GM18517 (cell line): ENCODE data around the gene ENOX1.

Source experiments
- ATAC-seq: cut with Tn5 transposase; IDR thresholded peaks from one replicate; pipeline ENCODE4 v1.9.1; 2021; ENCODE audit warnings: mild to moderate bottlenecking, moderate library complexity; ENCODE audit not compliant: unreplicated experiment

Gene ENOX1

GRCh38 chr13:43785650-43786471, 911 bp downstream of the ENOX1 start:
- no peak for ATAC-seq

DNA sequence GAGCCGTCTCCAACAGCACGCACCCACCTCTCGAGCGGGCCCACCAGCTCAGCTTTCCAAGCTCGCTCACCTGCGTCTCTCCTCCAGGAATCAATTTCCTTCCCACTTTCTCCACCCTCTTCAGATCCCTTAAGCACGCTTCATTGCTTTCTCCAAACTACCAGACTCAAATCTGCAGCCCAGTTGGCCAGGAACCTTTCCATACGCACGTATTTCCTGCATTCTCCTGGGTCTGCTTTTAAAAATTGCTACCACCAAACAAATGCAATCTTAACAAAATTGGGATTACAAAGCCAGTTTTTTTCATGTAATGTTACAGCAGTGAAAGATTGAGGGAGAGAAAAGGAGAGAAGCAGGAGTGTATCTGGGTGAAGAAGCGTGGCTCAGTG, 1.5 kb downstream of the ENOX1 start:
- ATAC-seq = no peak

DNA sequence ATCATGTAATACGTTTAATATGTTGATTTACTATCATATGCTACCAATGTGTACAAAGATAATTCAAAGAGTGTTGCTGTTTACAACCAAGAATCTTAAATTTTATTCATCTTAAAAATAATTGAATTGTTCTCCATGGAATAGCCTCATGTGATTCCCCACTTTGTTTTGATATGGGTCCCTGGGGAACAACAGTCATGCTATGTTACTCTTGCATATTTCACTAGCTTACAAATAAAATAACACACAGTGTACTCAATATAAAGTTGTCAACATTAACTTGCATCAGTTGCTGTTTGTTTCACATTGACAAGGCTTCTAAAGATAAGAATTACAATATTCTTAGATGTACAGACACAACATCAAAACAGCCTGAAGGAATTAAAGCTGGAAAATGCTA, 2.3 kb downstream of the ENOX1 start:
- ATAC-seq = no peak

GRCh38 chr13:43783820-43784219, 3.0 kb downstream of the ENOX1 start:
- no peak for ATAC-seq

DNA sequence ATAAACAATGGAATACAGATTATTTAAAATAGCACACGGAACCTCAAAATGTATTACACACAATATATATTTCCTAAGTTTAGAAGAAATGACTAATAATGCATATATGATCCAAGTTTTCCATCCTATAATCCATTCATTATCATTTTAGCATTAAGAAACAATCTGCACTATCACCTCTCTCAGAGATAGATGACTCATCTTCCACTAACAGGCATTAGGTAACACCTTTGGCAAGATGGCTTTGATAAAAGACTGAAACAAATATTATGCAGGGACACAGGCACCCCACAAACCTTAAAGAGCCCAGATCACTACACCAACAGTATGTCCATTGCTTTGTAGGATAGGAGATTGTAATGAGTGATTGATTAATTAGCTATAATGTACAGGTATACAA, 4.1 kb downstream of the ENOX1 start:
- no peak for ATAC-seq

GRCh38 chr13:43780666-43781065, 6.1 kb downstream of the ENOX1 start:
- no peak for ATAC-seq

DNA sequence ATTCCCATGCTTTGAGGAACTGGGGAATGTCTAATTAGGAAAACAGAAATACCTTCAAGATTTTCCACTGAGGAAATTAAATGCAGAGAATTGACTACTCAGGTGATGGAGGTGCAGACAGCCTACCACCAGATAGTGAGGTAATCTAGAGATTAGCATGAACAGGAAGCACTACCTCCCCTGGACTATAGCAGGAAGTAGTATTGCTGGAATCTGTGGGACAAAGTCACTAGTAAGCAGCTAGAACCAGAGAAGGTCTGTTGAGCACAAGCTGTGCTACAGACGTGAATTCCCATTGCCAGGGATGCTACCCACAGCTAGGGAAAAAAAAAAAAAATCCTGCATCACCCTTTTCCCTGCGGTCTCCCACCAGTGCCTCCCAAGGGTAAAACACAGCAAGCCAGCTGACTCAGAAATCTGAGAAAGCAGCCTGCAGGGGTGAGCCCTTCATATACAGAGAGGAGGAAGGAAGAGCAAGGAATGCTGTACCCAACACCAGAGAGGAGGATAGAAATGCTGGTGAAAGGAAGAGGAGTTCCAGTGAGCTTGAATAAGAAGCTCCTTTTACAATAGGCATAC, 10.2 kb downstream of the ENOX1 start:
- no peak for ATAC-seq

GRCh38 chr13:43776006-43776405, 10.8 kb downstream of the ENOX1 start:
- ATAC-seq = no peak

DNA sequence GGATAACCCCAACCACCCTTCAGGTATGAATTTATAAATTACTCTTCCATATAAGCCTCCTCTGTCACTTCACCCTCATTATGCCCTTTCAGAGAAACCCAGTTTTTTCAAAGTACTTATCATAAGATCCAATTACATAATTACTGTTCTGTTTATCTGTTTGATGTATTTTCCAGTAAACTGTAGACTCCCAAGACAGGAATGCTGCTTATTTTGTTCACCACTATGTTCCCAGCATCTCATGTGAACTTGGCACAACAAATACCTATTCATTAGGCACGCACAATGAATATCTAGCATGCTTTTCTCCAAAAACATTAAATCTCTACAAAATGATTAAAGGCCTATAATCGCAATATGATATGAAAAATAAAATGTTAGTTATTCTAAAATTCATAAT, 13.2 kb downstream of the ENOX1 start:
- ATAC-seq = no peak

- no peak for ATAC-seq
Observed at GRCh38 chr13:43770871-43771270, 15.9 kb downstream of the ENOX1 start.

GRCh38 chr13:43769529-43769928, 17.2 kb downstream of the ENOX1 start:
- ATAC-seq = no peak

GRCh38 chr13:43767341-43767931, 19.3 kb downstream of the ENOX1 start:
- ATAC-seq = no peak

GRCh38 chr13:43766725-43767124, 20.0 kb downstream of the ENOX1 start:
- ATAC-seq = no peak

DNA sequence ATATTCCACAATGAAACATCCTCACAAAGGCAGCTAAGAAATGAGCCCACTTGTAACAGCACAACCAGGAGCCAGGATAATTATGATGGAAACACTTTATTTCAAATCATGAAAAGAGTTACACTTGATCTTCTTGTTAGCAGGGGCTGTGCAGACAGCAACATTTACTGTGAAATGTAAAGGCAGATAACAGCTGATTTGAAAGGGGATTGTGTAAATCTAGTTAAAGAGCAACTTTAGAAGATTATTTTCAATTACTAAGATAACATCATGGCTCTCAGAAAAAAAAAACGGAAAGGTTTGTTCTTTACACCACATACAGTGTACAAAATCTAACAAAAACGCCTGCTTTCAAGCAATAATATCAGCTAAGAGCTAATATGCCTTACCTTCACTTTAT, 22.4 kb downstream of the ENOX1 start:
- ATAC-seq = no peak

- no peak for ATAC-seq
Observed at GRCh38 chr13:43763143-43763759, 23.5 kb downstream of the ENOX1 start.

DNA sequence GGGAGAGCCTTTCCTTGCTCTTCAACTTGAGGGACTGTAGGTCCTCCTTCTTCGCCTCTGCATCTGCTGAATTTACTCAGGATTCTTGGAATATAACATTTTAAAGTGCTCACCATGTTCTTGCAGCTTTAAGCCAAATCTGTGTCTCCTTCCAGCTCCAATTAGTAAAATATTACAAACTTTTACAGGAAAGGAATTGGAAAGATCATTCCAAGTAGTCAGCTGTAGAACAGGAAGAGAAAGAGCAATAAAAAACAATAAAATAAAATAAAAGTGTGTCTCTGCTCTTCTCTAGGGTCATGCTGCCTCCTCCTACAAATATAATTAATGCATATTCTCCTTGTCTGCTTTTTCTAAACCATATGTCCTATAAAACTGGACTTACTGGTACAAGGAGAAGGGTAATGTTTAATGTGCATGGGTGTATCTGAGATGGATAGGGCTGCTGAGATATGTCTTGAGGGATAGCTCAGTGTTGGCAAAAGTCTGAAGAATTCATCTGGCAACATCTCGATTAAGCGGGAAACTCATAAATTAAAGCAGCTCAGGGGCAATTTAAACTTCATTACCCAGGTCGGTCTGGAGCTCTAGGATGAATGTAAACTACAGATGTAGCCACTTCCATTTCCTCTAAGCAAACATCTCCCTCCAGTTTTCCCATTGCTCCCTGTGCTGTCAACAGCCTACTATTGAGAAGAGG, 25.0 kb downstream of the ENOX1 start:
- ATAC-seq = no peak

GRCh38 chr13:43760257-43760656, 26.5 kb downstream of the ENOX1 start:
- no peak for ATAC-seq

- peak; percentile 77 for ATAC-seq
Observed at GRCh38 chr13:43758834-43759233, 27.9 kb downstream of the ENOX1 start.

- no peak for ATAC-seq
Observed at GRCh38 chr13:43757266-43757665, 29.5 kb downstream of the ENOX1 start.

- ATAC-seq = no peak
Observed at GRCh38 chr13:43755844-43756243, 30.9 kb downstream of the ENOX1 start.

DNA sequence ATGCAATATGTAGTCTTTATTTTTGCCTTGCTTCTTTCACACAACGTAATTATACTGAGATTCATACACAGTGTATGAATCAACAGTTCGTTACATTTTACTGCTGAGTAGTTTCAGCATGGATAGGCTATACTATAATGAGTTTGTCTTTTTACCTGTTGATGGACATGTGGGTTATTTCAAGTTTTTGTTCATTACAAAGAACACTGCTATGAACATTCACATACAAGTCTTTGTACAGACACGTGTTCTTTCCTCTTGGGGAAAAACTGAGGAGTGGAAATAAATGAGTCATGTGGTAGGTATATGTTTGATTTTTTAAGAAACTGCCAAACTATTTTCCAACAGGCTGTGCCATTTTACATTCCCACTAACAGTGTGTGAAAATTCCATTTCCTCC, 35.1 kb downstream of the ENOX1 start:
- no peak for ATAC-seq
